ENCODE data around the gene CD19. TPM values are rescaled to one million over a fixed set of nuclear protein-coding genes. Genes with fewer than 3 reads are reported as not detected.

The CD19 gene
- total RNA-seq, 1 donor from 2014 or later, result not detected

DNA sequence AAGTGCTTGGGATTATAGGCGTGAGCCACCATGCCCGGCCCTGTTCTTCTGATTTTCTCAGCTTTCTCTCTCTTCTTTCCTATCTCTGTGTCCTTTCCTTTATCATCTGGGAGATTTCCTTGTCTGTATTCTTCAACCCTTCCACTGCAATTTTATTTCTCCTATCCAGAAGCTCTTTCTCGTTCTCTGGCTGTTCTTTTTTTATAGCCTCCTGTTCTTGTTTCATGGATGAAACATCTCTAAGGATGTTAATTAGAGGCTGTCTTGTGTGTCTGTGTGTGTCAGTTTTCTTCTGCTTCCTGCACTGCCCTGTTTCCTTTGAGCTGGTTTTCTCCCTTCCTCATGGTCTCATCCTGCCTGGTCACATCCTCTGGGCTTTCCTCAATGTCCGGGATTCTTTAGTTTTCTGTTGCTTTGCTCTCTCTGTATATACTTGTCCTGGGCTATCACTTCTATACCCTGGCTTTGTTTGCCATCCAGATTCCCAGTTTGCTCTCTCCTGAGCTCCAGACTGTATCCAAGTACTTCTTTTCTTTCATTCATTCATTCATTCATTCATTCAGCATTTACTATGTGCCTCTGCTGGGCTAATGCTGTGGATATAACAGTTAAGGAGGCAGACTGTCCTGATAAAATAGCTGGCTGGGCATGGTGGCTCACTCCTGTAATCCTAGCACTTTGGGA is 55.5 kb downstream of the CD19 start:
- peaks cover 6% of the 10 kb centered on the region for H3K9me3 Mint-ChIP-seq (ENCODE audit: unreplicated experiment)
- H3K27ac Mint-ChIP-seq (ENCODE audit: unreplicated experiment), result peak overlapping the region; percentile 64
- TF ChIP-seq, protein P1, sequence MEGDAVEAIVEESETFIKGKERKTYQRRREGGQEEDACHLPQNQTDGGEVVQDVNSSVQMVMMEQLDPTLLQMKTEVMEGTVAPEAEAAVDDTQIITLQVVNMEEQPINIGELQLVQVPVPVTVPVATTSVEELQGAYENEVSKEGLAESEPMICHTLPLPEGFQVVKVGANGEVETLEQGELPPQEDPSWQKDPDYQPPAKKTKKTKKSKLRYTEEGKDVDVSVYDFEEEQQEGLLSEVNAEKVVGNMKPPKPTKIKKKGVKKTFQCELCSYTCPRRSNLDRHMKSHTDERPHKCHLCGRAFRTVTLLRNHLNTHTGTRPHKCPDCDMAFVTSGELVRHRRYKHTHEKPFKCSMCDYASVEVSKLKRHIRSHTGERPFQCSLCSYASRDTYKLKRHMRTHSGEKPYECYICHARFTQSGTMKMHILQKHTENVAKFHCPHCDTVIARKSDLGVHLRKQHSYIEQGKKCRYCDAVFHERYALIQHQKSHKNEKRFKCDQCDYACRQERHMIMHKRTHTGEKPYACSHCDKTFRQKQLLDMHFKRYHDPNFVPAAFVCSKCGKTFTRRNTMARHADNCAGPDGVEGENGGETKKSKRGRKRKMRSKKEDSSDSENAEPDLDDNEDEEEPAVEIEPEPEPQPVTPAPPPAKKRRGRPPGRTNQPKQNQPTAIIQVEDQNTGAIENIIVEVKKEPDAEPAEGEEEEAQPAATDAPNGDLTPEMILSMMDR (IDR thresholded peaks at IDR 0.05; ENCODE audit: unreplicated experiment), result no peak
- H3K36me3 Mint-ChIP-seq (ENCODE audit: low read depth, unreplicated experiment), result peaks cover 41% of the 10 kb centered on the region
- peaks cover 6% of the 10 kb centered on the region for H3K27me3 Mint-ChIP-seq (ENCODE audit: unreplicated experiment)
- peak overlapping the region; percentile 87 for H3K4me3 Mint-ChIP-seq (ENCODE audit: unreplicated experiment)
- H3K4me1 Mint-ChIP-seq (ENCODE audit: unreplicated experiment), result peaks cover 3% of the 10 kb centered on the region
- no peak for DNase-seq (ENCODE audit: low spot score)

Other genes with a start within 250 kb of the CD19 start
- gene EIF3C, start 220.5 kb upstream of the CD19 start, total RNA-seq (ENCODE audit: unreplicated experiment), result 968 TPM
- 1.2 TPM for gene NPIPB9, start 180.2 kb upstream of the CD19 start, total RNA-seq (ENCODE audit: unreplicated experiment)
- 184 TPM for gene ATXN2L, start 109.0 kb upstream of the CD19 start, total RNA-seq (ENCODE audit: unreplicated experiment)
- 173 TPM for gene TUFM, start 85.6 kb upstream of the CD19 start, total RNA-seq (ENCODE audit: unreplicated experiment)
- 46.9 TPM for gene SH2B1, start 68.1 kb upstream of the CD19 start, total RNA-seq (ENCODE audit: unreplicated experiment)
- 1.9 TPM for gene ATP2A1, start 53.5 kb upstream of the CD19 start, total RNA-seq (ENCODE audit: unreplicated experiment)
- gene RABEP2, start 6.7 kb upstream of the CD19 start, total RNA-seq (ENCODE audit: unreplicated experiment), result 16.0 TPM
- gene NFATC2IP, start 19.0 kb downstream of the CD19 start, total RNA-seq (ENCODE audit: unreplicated experiment), result 61.0 TPM
- 68.4 TPM for gene SPNS1, start 42.8 kb downstream of the CD19 start, total RNA-seq (ENCODE audit: unreplicated experiment)
- gene LAT, start 53.1 kb downstream of the CD19 start, total RNA-seq (ENCODE audit: unreplicated experiment), result 5.4 TPM